VCaP (cell line): ENCODE results near the gene SERPINI1.

Experiments used
- H3K27ac ChIP-seq: fragments of 450-650 bp; 2 replicates; pipeline ENCODE4 v1.5.1; 2017
- TF ChIP-seq, protein P1 (sequence below): fragments of 450-650 bp; conservative IDR thresholded peaks from 2 replicates; pipeline ENCODE4 v1.5.1; 2017; ENCODE audit warnings: mild to moderate bottlenecking, moderate library complexity

Gene SERPINI1

DNA sequence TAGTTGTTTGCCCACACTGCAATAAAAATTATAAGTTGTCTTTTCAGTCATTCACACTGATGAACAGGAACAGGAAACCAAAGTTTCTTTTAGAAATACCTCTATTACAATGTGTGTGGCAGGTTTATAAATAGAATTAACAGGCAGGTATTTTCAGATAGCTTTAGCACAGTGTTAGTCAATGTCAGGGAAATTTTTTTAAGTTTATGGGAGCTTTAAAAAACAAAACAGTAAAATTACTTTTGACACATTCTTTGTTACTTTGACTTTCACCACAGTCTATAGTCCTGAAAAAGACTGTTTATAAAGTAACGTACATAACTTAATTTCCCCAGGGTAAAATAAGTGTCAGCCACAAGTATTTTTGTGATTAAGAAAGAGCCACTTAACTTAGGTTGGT is 38.1 kb downstream of the SERPINI1 start:
- TF ChIP-seq, protein P1, sequence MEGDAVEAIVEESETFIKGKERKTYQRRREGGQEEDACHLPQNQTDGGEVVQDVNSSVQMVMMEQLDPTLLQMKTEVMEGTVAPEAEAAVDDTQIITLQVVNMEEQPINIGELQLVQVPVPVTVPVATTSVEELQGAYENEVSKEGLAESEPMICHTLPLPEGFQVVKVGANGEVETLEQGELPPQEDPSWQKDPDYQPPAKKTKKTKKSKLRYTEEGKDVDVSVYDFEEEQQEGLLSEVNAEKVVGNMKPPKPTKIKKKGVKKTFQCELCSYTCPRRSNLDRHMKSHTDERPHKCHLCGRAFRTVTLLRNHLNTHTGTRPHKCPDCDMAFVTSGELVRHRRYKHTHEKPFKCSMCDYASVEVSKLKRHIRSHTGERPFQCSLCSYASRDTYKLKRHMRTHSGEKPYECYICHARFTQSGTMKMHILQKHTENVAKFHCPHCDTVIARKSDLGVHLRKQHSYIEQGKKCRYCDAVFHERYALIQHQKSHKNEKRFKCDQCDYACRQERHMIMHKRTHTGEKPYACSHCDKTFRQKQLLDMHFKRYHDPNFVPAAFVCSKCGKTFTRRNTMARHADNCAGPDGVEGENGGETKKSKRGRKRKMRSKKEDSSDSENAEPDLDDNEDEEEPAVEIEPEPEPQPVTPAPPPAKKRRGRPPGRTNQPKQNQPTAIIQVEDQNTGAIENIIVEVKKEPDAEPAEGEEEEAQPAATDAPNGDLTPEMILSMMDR: no peak
- H3K27ac ChIP-seq: no peak overlapping the region

DNA sequence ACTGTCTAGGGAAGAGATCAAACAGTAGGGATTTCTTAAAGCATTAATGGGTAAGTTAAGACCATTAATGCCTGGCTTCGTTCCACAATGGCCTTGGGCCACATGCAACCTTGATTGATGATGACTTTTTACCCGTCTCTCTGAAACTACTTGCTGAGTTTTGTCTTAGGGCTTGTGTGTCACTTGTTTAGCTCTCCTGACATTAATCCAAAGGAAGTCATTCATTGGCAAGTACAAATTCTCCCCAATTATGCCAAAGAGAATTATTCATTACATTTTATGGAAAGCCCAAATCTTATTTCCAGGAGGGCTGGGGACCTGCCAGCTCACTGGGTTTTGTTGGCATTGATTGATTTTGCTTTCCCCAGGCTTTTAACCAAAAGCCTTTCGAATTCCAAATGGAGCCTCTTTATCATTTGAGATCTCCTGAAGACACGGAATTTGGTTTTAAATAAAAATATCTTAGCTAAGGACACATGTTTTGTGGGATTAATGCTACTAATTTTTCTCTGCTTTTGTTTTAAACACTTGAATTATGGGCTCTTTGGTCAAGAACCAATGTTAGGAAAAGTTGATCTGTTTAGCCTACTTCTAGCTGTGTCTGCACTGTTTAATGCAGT is 40.7 kb downstream of the SERPINI1 start:
- TF ChIP-seq, protein P1: no peak
- H3K27ac ChIP-seq: no peak overlapping the region

DNA sequence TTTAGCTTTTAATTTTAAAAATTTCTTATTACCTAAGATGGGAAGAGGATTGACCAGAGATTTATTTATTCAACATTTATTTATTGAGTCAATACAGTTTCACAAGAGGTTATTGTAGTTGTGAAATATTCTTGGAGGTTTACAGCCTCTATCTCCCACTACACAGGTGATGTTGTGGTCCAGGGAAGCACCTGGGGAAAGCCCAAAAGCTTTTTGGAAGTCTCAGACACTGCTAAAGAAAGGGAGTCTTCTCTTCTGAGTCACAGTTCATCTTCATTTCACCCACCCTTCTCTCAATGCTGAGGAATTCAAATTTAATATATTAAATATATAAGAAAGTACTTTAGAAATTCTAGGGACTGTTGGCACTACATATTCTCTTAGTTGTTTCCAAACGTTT is 41.8 kb downstream of the SERPINI1 start:
- H3K27ac ChIP-seq: no peak overlapping the region
- TF ChIP-seq, protein P1: no peak

DNA sequence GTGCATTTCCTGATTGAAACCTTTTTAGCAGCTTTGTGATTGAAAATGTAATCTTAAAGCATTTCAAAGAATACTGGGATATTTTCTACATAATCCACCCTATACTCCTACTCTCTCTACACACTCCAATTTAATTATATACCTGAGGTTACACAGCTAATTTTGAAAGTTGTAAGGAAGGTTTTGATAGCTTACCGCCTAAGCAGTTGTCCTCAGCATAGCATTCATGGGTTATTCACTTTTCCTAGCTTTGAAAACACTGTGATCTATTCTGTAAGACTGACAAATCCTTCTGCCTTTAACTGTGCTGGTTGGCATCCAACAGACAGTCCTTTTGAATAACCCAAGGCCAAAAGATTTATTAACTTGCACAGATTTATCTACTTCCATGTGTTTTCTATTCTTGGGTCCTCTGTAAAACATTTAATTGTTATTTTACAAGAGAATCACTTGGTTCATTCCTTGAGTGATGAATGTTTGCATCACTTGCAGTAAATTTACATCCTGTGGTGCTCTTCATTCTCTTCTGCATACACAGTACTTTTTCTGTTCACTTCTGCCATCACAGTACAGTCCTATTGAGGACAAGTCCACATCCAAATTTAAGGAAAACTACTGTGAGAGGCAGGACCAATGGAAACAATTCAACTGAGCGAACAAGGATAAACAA is 44.8 kb downstream of the SERPINI1 start:
- no peak overlapping the region for H3K27ac ChIP-seq
- TF ChIP-seq, protein P1: no peak

DNA sequence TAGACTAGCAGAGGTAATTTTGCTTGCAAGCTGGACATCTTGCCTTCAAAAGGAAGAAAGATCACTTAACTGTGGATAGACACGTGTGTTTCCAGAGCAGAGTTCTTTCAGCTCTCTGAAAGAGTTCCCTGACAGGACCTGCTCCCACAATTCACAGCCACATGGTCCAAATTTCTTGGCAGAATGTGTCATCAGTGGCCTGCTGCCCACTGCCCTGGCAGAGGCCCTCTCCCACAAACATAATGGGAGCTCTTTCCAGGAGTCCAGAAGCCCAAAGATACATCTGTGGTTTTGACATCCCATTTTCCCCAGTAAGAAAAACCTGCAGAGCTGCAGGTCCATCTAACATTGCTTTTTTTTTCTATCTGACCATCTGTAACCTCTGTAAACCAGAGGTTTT is 48.3 kb downstream of the SERPINI1 start:
- TF ChIP-seq, protein P1: no peak
- H3K27ac ChIP-seq: no peak overlapping the region

DNA sequence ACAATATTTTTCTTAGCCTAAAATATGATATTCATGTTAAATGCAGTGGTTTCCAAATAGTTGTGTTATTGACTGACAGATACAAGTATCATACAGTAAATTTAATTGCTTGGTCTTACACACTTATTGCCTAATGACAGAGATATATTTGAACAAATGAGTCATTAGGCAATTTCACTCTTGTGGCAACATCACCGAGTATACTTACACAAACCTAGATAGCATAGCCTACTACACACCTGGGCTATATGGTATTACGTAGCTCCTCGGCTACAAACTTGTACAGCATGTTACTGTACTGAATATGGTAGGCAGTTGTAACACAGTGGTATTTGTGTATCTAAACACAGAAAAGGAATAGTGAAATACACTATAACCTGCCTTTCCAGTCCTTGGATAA is 50.3 kb downstream of the SERPINI1 start:
- TF ChIP-seq, protein P1: no peak
- H3K27ac ChIP-seq: no peak overlapping the region

DNA sequence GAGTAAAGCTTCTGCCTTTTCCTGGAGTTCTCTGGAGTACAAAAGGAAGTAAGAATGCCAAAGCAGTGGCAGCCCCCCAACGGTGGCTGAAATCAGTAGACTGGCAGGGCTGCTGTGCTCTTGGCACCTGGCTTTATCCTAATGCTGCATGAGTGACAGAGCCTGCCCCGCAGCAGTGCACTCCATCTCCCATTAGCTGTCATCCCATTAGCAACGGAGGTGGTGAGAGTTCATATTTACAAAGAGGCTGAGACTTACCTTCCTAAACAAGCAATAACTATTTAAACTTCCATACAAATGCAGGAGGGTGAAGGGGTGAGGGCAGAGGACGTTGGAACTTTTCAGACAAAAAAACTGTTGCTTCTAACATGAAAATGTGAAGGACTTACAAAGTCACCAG is 51.9 kb downstream of the SERPINI1 start:
- TF ChIP-seq, protein P1: no peak
- no peak overlapping the region for H3K27ac ChIP-seq
